Heart left ventricle (tissue), 13 donors: ENCODE data around the gene SYT15B.
"Not testable (repeated sequence)": the region's sequence is repeated elsewhere in the genome, so short reads cannot be mapped to it uniquely, and the experiment has no call there.

Experiments used
- POLR2A ChIP-seq, 2 donors: fragments of 450-650 bp; IDR thresholded peaks; one replicate each; pipeline ENCODE4 v1.6.1; 2017; ENCODE audit warnings: antibody characterized with exemption in 2 of 2, mild to moderate bottlenecking in 2 of 2, moderate library complexity in 2 of 2
- TF ChIP-seq, protein P1 (sequence below), 12 donors: fragments of 200-600 bp; sonication (generic) in 4 of 12; IDR thresholded peaks; one replicate each; pipeline versions ENCODE4 v1.5.0 to v1.8.0; 2018 to 2022; ENCODE audit warnings: antibody characterized with exemption in 12 of 12, mild to moderate bottlenecking in 5 of 12
- donor health status: ischemic (EF 13 %, LVEDD 7.1; RV severe dilation, severe dysfunction).
- donor health status: DM: no; HTN: yes; CAD: no.
- donor health status: DM: no; HTN: no; CAD: no.
- donor health status: ischemic (EF 25% LVEDD 6.9; RV normal size, moderate dysfunction).
- donor health status: ischemic (EF 25% LVEDD 5.7; RV mildly dilated, moderate dysfunction).
- donor health status: ischemic (EF 35%, LVEDD 5.7; RV mildly dilated, moderate dysfunction).
- donor health status: nonischemic (EF 11% LVEDD 7.7; RV severe dilation, severe dysfunction).
- donor health status: DM: yes; HTN: yes; CAD: no.
- donor health status: PGD.
- donor health status: ischemic (EF 29% LVEDD 5.4; RV normal size, mild dysfunction).
- donor health status: nonischemic (EF 23%, LVEDD 6.1; RV moderate dilation, normal function).

DNA sequence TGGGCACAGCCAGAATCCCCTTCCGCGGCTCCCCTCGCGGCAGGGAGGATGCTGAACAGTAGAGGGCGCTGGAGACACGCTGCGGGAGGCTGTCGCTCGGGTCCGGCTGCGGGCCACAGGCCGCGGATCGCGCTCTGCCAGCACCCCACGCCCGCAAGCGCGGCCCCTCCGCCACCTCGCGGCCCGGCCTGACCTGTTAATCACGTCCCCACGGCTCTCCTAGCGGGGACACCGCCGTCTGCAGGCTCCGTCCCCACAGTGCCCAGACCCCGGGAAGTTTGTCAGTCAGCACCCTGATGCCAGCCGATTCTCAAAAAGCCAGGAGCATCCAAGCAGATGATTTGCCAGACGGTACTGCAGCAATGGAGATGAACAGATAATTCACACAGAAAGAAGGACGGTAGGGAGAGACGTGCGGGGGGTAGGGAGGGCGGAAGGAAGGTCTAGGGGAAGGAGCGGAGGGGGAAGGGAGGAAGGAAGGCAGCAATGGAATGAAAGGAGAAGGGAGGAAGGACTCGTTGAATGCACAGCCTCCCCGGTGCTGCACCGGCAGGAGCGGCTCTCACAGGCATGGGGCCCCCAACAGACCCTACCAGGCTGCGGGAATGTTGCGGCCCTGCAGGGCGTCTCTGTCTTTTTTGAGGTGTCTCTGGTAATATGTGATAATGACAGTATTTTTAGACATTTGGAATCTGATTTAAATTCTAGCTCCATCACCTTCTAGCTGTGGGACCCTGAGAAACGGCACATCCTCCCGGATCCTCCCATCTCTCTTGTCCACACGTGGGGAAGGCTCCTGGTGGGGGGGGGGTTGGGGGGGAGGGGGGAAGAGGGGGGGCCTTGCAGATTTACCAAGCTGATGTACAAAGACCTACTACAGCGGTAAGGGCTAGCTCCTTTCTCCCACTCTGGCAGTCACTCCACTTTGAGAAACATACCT, 19.5 kb downstream of the SYT15B start:
- TF ChIP-seq, protein P1, sequence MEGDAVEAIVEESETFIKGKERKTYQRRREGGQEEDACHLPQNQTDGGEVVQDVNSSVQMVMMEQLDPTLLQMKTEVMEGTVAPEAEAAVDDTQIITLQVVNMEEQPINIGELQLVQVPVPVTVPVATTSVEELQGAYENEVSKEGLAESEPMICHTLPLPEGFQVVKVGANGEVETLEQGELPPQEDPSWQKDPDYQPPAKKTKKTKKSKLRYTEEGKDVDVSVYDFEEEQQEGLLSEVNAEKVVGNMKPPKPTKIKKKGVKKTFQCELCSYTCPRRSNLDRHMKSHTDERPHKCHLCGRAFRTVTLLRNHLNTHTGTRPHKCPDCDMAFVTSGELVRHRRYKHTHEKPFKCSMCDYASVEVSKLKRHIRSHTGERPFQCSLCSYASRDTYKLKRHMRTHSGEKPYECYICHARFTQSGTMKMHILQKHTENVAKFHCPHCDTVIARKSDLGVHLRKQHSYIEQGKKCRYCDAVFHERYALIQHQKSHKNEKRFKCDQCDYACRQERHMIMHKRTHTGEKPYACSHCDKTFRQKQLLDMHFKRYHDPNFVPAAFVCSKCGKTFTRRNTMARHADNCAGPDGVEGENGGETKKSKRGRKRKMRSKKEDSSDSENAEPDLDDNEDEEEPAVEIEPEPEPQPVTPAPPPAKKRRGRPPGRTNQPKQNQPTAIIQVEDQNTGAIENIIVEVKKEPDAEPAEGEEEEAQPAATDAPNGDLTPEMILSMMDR (IDR thresholded peaks at IDR 0.05) = peak in 4 of 12 donors; percentile 0 to 14 (median 4)
- not testable (repeated sequence) for TF ChIP-seq POLR2A (IDR thresholded peaks at IDR 0.05)
